Measurements from ENCODE around the gene BTN3A1. TPM values are rescaled to one million over a fixed set of nuclear protein-coding genes. Genes with fewer than 3 reads are reported as not detected.
"Not testable (repeated sequence)": the region's sequence is repeated elsewhere in the genome, so short reads cannot be mapped to it uniquely, and the experiment has no call there.

BTN3A1 gene
- 1 to 10 TPM; 4.2 to 6.2 TPM for polyA plus RNA-seq

DNA sequence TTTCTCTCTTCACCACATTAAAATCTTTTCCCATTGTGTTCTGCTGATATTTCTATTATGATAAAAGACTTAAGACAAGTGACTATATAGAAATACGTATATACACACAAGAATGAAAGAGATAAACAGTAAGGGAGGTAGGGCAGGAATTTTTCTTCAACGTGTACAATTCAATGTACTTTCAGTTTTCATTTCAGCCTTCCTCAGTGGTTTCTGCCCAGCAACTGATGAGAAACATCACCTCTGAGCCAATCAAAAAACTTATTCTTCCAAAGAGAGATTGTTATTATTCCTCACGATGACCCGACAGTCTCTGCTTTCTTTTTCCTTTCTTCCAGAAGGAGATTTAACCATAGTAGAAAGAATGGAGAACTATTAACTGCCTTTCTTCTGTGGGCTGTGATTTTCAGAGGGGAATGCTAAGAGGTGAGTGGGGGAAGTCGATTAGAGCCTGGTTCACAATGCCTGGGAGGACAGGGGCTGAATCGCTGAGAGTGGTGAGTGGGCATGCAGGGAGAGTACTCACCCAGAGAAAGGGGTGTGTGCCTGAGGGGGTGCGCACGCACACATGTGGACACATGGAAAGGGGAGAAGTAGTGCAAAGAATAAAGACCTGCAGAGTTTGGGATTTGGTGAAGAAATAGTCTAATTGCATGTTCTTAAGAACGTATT, at the start of gene BTN3A1:
BTN3A1 (plus strand) TSS at position 289 of the 672 bp plus-strand sequence. CDS start 3,289 bp downstream, outside the sequence.
- peak within 1 kb of the TSS; percentile 89 to 97 for H3K27ac ChIP-seq (ENCODE audit: low read depth in 2 of 2, low read length in 1 of 2)
- H3K4me1 ChIP-seq (ENCODE audit: control insufficient read depth in 2 of 2, insufficient read depth in 2 of 2, low read length in 1 of 2), result no peaks in the 10 kb centered on the region
- H3K36me3 ChIP-seq (ENCODE audit: control insufficient read depth in 2 of 2, insufficient read depth in 2 of 2, low read length in 1 of 2), result peaks cover 0 to 9% of the 10 kb centered on the region in 2 donors
- H3K4me3 ChIP-seq (ENCODE audit: low read depth in 1 of 2, low read length in 2 of 2), result peak within 1 kb of the TSS; percentile 60 to 86
- no peaks in the 10 kb centered on the region for H3K9me3 ChIP-seq (ENCODE audit: control insufficient read depth in 2 of 2, insufficient read depth in 1 of 2, low read depth in 1 of 2, low read length in 1 of 2)
- 0% methylated on average over 9 of the region's 9 CpGs for WGBS, 2 donors
- no peaks in the 10 kb centered on the region for H3K27me3 ChIP-seq (ENCODE audit: control insufficient read depth in 1 of 2, insufficient read depth in 2 of 2, low read length in 2 of 2)

GRCh38 chr6:26352315-26352714, 49.8 kb upstream of the BTN3A1 start:
- H3K4me1 ChIP-seq (ENCODE audit: control insufficient read depth in 2 of 2, insufficient read depth in 2 of 2, low read length in 1 of 2), result no peaks in the 10 kb centered on the region
- no peak overlapping the region for H3K27ac ChIP-seq (ENCODE audit: low read depth in 2 of 2, low read length in 1 of 2)
- H3K27me3 ChIP-seq (ENCODE audit: control insufficient read depth in 1 of 2, insufficient read depth in 2 of 2, low read length in 2 of 2), result no peaks in the 10 kb centered on the region
- H3K9me3 ChIP-seq (ENCODE audit: control insufficient read depth in 2 of 2, insufficient read depth in 1 of 2, low read depth in 1 of 2, low read length in 1 of 2), result no peaks in the 10 kb centered on the region
- no peaks in the 10 kb centered on the region for H3K36me3 ChIP-seq (ENCODE audit: control insufficient read depth in 2 of 2, insufficient read depth in 2 of 2, low read length in 1 of 2)
- no peak overlapping the region for H3K4me3 ChIP-seq (ENCODE audit: low read depth in 1 of 2, low read length in 2 of 2)
- WGBS, 2 donors, result 93 to 95% methylated on average over 7 of the region's 7 CpGs

DNA sequence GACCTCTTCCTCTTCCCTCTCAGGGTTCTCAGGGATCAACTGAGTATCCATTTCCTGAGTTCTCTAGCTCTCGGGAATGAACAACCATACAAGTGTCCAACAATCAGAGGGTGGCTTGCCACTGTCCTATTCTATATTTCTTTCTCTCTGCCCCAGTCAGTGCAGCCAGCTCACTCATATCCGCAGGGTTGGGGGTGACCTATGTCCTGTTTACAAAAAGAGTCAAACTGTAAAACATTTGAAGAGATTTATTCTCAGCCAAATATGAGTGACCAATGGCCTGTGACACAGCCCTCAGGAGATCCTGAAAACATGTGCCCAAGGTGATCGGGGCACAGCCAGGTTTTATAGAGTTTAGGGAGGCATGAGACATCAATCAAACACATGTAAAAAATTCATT, 47.9 kb upstream of the BTN3A1 start:
- H3K27ac ChIP-seq (ENCODE audit: low read depth in 2 of 2, low read length in 1 of 2), result no peak overlapping the region
- H3K27me3 ChIP-seq (ENCODE audit: control insufficient read depth in 1 of 2, insufficient read depth in 2 of 2, low read length in 2 of 2), result no peaks in the 10 kb centered on the region
- no peaks in the 10 kb centered on the region for H3K4me1 ChIP-seq (ENCODE audit: control insufficient read depth in 2 of 2, insufficient read depth in 2 of 2, low read length in 1 of 2)
- H3K9me3 ChIP-seq (ENCODE audit: control insufficient read depth in 2 of 2, insufficient read depth in 1 of 2, low read depth in 1 of 2, low read length in 1 of 2), result no peaks in the 10 kb centered on the region
- no peaks in the 10 kb centered on the region for H3K36me3 ChIP-seq (ENCODE audit: control insufficient read depth in 2 of 2, insufficient read depth in 2 of 2, low read length in 1 of 2)
- no peak overlapping the region for H3K4me3 ChIP-seq (ENCODE audit: low read depth in 1 of 2, low read length in 2 of 2)
- 62 to 82% methylated on average over 3 of the region's 3 CpGs for WGBS, 2 donors

- Histone ChIP-seq H3K36me3 (ENCODE audit: control insufficient read depth in 2 of 2, insufficient read depth in 2 of 2, low read length in 1 of 2) (no peaks in the 10 kb centered on the region), H3K9me3 (ENCODE audit: control insufficient read depth in 2 of 2, insufficient read depth in 1 of 2, low read depth in 1 of 2, low read length in 1 of 2) (no peaks in the 10 kb centered on the region), H3K27me3 (ENCODE audit: control insufficient read depth in 1 of 2, insufficient read depth in 2 of 2, low read length in 2 of 2) (no peaks in the 10 kb centered on the region), H3K27ac (ENCODE audit: low read depth in 2 of 2, low read length in 1 of 2) (no peak overlapping the region), H3K4me1 (ENCODE audit: control insufficient read depth in 2 of 2, insufficient read depth in 2 of 2, low read length in 1 of 2) (no peaks in the 10 kb centered on the region), H3K4me3 (ENCODE audit: low read depth in 1 of 2, low read length in 2 of 2) (no peak overlapping the region)
Measured at GRCh38 chr6:26355366-26355765, 46.7 kb upstream of the BTN3A1 start.

DNA sequence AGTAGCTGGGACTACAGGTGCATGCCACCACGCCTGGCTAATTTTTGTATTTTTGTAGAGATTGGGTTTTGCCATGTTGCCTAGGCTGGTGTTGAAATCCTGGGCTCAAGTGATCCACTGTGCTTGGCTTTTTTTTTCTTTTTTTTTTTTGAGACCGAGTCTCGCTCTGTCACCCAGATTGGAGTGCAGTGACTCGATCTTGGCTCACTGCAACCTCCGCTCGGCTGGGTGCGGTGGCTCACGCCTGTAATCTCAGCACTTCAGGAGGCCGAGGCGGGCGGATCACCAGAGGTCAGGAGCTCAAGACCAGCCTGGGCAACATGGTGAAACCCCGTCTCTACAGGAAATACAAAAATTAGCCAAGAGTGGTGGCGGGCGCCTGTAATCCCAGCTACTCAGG, 44.5 kb upstream of the BTN3A1 start:
- H3K27me3 ChIP-seq (ENCODE audit: control insufficient read depth in 1 of 2, insufficient read depth in 2 of 2, low read length in 2 of 2); H3K36me3 ChIP-seq (ENCODE audit: control insufficient read depth in 2 of 2, insufficient read depth in 2 of 2, low read length in 1 of 2): not testable (repeated sequence)
- whole genome bisulfite sequencing, 2 donors, result 92 to 93% methylated on average over 14 of the region's 14 CpGs

GRCh38 chr6:26358511-26358981, 43.5 kb upstream of the BTN3A1 start:
- Histone ChIP-seq H3K27me3 (ENCODE audit: control insufficient read depth in 1 of 2, insufficient read depth in 2 of 2, low read length in 2 of 2) (no peaks in the 10 kb centered on the region), H3K9me3 (ENCODE audit: control insufficient read depth in 2 of 2, insufficient read depth in 1 of 2, low read depth in 1 of 2, low read length in 1 of 2) (no peaks in the 10 kb centered on the region), H3K4me3 (ENCODE audit: low read depth in 1 of 2, low read length in 2 of 2) (no peak overlapping the region), H3K4me1 (ENCODE audit: control insufficient read depth in 2 of 2, insufficient read depth in 2 of 2, low read length in 1 of 2) (no peaks in the 10 kb centered on the region), H3K27ac (ENCODE audit: low read depth in 2 of 2, low read length in 1 of 2) (no peak overlapping the region), H3K36me3 (ENCODE audit: control insufficient read depth in 2 of 2, insufficient read depth in 2 of 2, low read length in 1 of 2) (no peaks in the 10 kb centered on the region)
- 77 to 80% methylated on average over 7 of the region's 7 CpGs for WGBS, 2 donors

More for the DNA sequence above, 44.5 kb upstream of the BTN3A1 start:
- H3K9me3 ChIP-seq (ENCODE audit: control insufficient read depth in 2 of 2, insufficient read depth in 1 of 2, low read depth in 1 of 2, low read length in 1 of 2); H3K27ac ChIP-seq (ENCODE audit: low read depth in 2 of 2, low read length in 1 of 2); H3K4me1 ChIP-seq (ENCODE audit: control insufficient read depth in 2 of 2, insufficient read depth in 2 of 2, low read length in 1 of 2); H3K4me3 ChIP-seq (ENCODE audit: low read depth in 1 of 2, low read length in 2 of 2): not testable (repeated sequence)

DNA sequence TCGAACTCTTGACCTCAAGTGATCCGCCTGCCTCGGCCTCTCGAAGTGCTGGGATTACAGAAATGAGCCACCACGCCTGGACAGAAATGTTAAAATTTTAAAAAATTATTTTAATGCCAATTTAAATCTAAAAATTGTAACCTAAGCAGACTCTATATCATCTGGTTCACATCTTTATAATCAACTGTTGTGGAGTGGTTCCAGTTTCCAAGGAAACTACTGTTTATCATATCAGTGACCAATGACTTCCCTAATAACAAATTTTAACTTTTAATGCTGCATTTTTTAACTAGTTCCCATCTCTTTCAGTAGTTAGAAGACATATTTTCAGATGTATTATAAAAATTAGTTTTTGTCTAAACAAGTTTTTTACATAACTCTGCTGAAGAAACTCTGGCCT, 42.3 kb upstream of the BTN3A1 start:
- Histone ChIP-seq H3K36me3 (ENCODE audit: control insufficient read depth in 2 of 2, insufficient read depth in 2 of 2, low read length in 1 of 2) (no peaks in the 10 kb centered on the region), H3K4me1 (ENCODE audit: control insufficient read depth in 2 of 2, insufficient read depth in 2 of 2, low read length in 1 of 2) (no peaks in the 10 kb centered on the region), H3K4me3 (ENCODE audit: low read depth in 1 of 2, low read length in 2 of 2) (no peak overlapping the region), H3K9me3 (ENCODE audit: control insufficient read depth in 2 of 2, insufficient read depth in 1 of 2, low read depth in 1 of 2, low read length in 1 of 2) (no peaks in the 10 kb centered on the region), H3K27me3 (ENCODE audit: control insufficient read depth in 1 of 2, insufficient read depth in 2 of 2, low read length in 2 of 2) (no peaks in the 10 kb centered on the region), H3K27ac (ENCODE audit: low read depth in 2 of 2, low read length in 1 of 2) (no peak overlapping the region)
- WGBS, 2 donors, result 89 to 90% methylated on average over 5 of the region's 5 CpGs

DNA sequence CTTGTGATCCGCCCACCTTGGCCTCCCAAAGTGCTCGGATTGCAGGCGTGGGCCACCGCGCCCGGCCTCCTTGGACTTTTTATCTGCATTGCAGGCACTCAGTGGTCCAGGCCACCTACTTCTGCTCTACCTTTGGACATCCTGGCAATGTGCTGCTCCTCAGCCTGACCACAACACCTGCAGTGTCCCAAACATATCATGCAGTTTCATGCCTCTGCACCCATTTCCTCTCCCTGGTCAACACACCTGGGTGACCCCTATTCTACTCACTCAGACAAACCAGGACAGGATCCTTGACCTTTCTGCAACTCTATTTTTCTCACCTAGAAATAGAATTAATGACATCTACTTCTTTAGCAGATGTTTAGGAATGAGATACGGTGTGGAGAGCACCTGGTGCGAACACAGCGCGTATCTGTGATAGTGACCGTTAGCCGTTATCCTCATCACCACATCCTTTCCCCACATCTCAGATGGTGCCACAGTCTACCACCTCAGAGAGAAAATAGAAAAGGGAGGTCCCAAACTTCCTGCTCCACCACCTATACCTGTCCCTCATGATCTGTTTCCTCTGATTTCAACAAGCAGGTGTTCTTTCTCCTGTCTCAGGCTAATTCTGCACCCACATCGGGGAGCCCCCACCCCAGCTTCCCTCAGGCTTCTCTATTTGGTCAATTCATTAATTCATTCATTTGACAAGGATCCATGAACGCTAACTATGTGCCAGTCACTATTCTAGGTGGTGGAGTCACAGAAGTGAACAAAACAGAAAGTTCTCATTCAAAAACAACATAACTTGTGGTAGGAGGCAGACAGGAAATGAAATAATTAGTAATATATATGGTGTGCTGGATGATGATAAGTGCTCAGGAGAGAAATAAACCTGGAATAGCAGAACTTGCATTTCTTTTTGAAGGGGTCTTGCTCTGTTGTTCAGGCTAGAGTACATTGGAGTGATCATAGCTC, 41.3 kb upstream of the BTN3A1 start:
- 85 to 88% methylated on average over 14 of the region's 14 CpGs for WGBS, 2 donors
- H3K9me3 ChIP-seq (ENCODE audit: control insufficient read depth in 2 of 2, insufficient read depth in 1 of 2, low read depth in 1 of 2, low read length in 1 of 2), result no peaks in the 10 kb centered on the region
- no peaks in the 10 kb centered on the region for H3K27me3 ChIP-seq (ENCODE audit: control insufficient read depth in 1 of 2, insufficient read depth in 2 of 2, low read length in 2 of 2)
- H3K27ac ChIP-seq (ENCODE audit: low read depth in 2 of 2, low read length in 1 of 2), result no peak overlapping the region
- H3K4me3 ChIP-seq (ENCODE audit: low read depth in 1 of 2, low read length in 2 of 2), result no peak overlapping the region
- no peaks in the 10 kb centered on the region for H3K36me3 ChIP-seq (ENCODE audit: control insufficient read depth in 2 of 2, insufficient read depth in 2 of 2, low read length in 1 of 2)
- no peaks in the 10 kb centered on the region for H3K4me1 ChIP-seq (ENCODE audit: control insufficient read depth in 2 of 2, insufficient read depth in 2 of 2, low read length in 1 of 2)

DNA sequence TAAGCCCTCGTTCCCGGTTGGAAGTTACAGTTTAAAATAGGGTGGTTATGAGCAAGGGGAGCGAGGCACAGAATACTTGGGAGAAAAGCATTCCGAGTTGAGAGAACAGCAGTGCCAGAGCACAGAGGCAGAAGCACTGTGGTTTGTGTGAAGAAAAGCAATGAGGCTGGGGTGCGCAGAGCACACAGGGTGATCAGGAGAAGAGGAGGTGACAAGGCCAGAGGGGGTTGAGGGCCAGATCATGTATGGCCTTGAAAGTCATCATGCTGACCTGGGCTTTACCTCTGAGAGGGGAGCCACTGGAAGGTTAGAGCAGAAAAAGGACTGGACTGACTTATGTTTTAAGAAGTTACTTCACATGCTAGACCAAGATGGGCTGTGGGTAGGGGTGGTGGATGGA, 40.5 kb upstream of the BTN3A1 start:
- H3K27ac ChIP-seq (ENCODE audit: low read depth in 2 of 2, low read length in 1 of 2), result no peak overlapping the region
- H3K4me1 ChIP-seq (ENCODE audit: control insufficient read depth in 2 of 2, insufficient read depth in 2 of 2, low read length in 1 of 2), result no peaks in the 10 kb centered on the region
- 84 to 94% methylated on average over 5 of the region's 5 CpGs for WGBS, 2 donors
- no peaks in the 10 kb centered on the region for H3K36me3 ChIP-seq (ENCODE audit: control insufficient read depth in 2 of 2, insufficient read depth in 2 of 2, low read length in 1 of 2)
- no peak overlapping the region for H3K4me3 ChIP-seq (ENCODE audit: low read depth in 1 of 2, low read length in 2 of 2)
- H3K27me3 ChIP-seq (ENCODE audit: control insufficient read depth in 1 of 2, insufficient read depth in 2 of 2, low read length in 2 of 2), result no peaks in the 10 kb centered on the region
- no peaks in the 10 kb centered on the region for H3K9me3 ChIP-seq (ENCODE audit: control insufficient read depth in 2 of 2, insufficient read depth in 1 of 2, low read depth in 1 of 2, low read length in 1 of 2)
